Measurements from ENCODE around the gene HECW1.
"Not testable (repeated sequence)": the region's sequence is repeated elsewhere in the genome, so short reads cannot be mapped to it uniquely, and the experiment has no call there.

Gene HECW1

GRCh38 chr7:43590862-43591557 is 478.6 kb downstream of the HECW1 start:
- Mint-ChIP-seq H3K36me3 (ENCODE audit: low read depth) (peaks cover 28% of the 10 kb centered on the region), H3K27ac (peak overlapping the region; percentile 95), H3K4me3 (peak overlapping the region; percentile 45), H3K9me3 (no peaks in the 10 kb centered on the region), H3K4me1 (ENCODE audit: low read depth) (peaks cover 84% of the 10 kb centered on the region), H3K27me3 (no peaks in the 10 kb centered on the region)
- no peak for DNase-seq

- no peak for DNase-seq
- peaks cover 83% of the 10 kb centered on the region for H3K4me1 Mint-ChIP-seq (ENCODE audit: low read depth)
- no peaks in the 10 kb centered on the region for H3K27me3 Mint-ChIP-seq
- peak overlapping the region; percentile 95 for H3K27ac Mint-ChIP-seq
- peak overlapping the region; percentile 45 for H3K4me3 Mint-ChIP-seq
- peaks cover 33% of the 10 kb centered on the region for H3K36me3 Mint-ChIP-seq (ENCODE audit: low read depth)
- no peaks in the 10 kb centered on the region for H3K9me3 Mint-ChIP-seq
These were observed 479.2 kb downstream of the HECW1 start for GRCh38 chr7:43591558-43592180.

- DNase-seq: no peak
- Mint-ChIP-seq H3K4me3 (peak overlapping the region; percentile 45), H3K27ac (peak overlapping the region; percentile 95), H3K9me3 (no peaks in the 10 kb centered on the region), H3K27me3 (no peaks in the 10 kb centered on the region), H3K36me3 (ENCODE audit: low read depth) (peaks cover 36% of the 10 kb centered on the region), H3K4me1 (ENCODE audit: low read depth) (peaks cover 83% of the 10 kb centered on the region)
These were observed 479.9 kb downstream of the HECW1 start for GRCh38 chr7:43592326-43592725.

GRCh38 chr7:43593010-43593409 is 480.6 kb downstream of the HECW1 start:
- Mint-ChIP-seq H3K27ac (peak overlapping the region; percentile 87), H3K9me3 (no peaks in the 10 kb centered on the region), H3K4me1 (ENCODE audit: low read depth) (peaks cover 81% of the 10 kb centered on the region), H3K4me3 (peak overlapping the region; percentile 4), H3K36me3 (ENCODE audit: low read depth) (peaks cover 41% of the 10 kb centered on the region), H3K27me3 (no peaks in the 10 kb centered on the region)
- DNase-seq: no peak

GRCh38 chr7:43594020-43594419 is 481.6 kb downstream of the HECW1 start:
- H3K36me3 Mint-ChIP-seq (ENCODE audit: low read depth): peaks cover 48% of the 10 kb centered on the region
- H3K4me1 Mint-ChIP-seq (ENCODE audit: low read depth): peaks cover 81% of the 10 kb centered on the region
- peak overlapping the region; percentile 87 for H3K27ac Mint-ChIP-seq
- no peaks in the 10 kb centered on the region for H3K9me3 Mint-ChIP-seq
- H3K4me3 Mint-ChIP-seq: peak overlapping the region; percentile 48
- DNase-seq: no peak
- H3K27me3 Mint-ChIP-seq: no peaks in the 10 kb centered on the region

- H3K36me3 Mint-ChIP-seq (ENCODE audit: low read depth): peaks cover 56% of the 10 kb centered on the region
- H3K27ac Mint-ChIP-seq: peak overlapping the region; percentile 15
- not testable (repeated sequence) for H3K27me3 Mint-ChIP-seq, DNase-seq, H3K4me3 Mint-ChIP-seq, H3K9me3 Mint-ChIP-seq
- H3K4me1 Mint-ChIP-seq (ENCODE audit: low read depth): peaks cover 74% of the 10 kb centered on the region
These were observed 484.0 kb downstream of the HECW1 start for GRCh38 chr7:43596426-43596825.

GRCh38 chr7:43600056-43600455 is 487.6 kb downstream of the HECW1 start:
- Mint-ChIP-seq H3K36me3 (ENCODE audit: low read depth) (peaks cover 58% of the 10 kb centered on the region), H3K4me3 (no peak overlapping the region), H3K27me3 (no peaks in the 10 kb centered on the region), H3K27ac (peak overlapping the region; percentile 68), H3K9me3 (no peaks in the 10 kb centered on the region), H3K4me1 (ENCODE audit: low read depth) (peaks cover 49% of the 10 kb centered on the region)
- DNase-seq: no peak

GRCh38 chr7:43602256-43602655 is 489.8 kb downstream of the HECW1 start:
- Mint-ChIP-seq H3K27ac (no peak overlapping the region), H3K9me3 (no peaks in the 10 kb centered on the region), H3K4me1 (ENCODE audit: low read depth) (peaks cover 49% of the 10 kb centered on the region), H3K36me3 (ENCODE audit: low read depth) (peaks cover 51% of the 10 kb centered on the region), H3K4me3 (no peak overlapping the region), H3K27me3 (no peaks in the 10 kb centered on the region)
- no peak for DNase-seq

- no peak for DNase-seq
- Mint-ChIP-seq H3K27ac (peak overlapping the region; percentile 81), H3K4me1 (ENCODE audit: low read depth) (peaks cover 50% of the 10 kb centered on the region), H3K36me3 (ENCODE audit: low read depth) (peaks cover 50% of the 10 kb centered on the region), H3K9me3 (no peaks in the 10 kb centered on the region), H3K27me3 (no peaks in the 10 kb centered on the region), H3K4me3 (no peak overlapping the region)
These were observed 491.8 kb downstream of the HECW1 start for GRCh38 chr7:43604251-43604650.

GRCh38 chr7:43609097-43609496 is 496.6 kb downstream of the HECW1 start:
- DNase-seq: no peak
- no peak overlapping the region for H3K4me3 Mint-ChIP-seq
- peak overlapping the region; percentile 83 for H3K27ac Mint-ChIP-seq
- H3K4me1 Mint-ChIP-seq (ENCODE audit: low read depth): peaks cover 75% of the 10 kb centered on the region
- no peaks in the 10 kb centered on the region for H3K9me3 Mint-ChIP-seq
- H3K36me3 Mint-ChIP-seq (ENCODE audit: low read depth): peaks cover 76% of the 10 kb centered on the region
- H3K27me3 Mint-ChIP-seq: no peaks in the 10 kb centered on the region

GRCh38 chr7:43612128-43612527 is 499.7 kb downstream of the HECW1 start:
- Mint-ChIP-seq H3K36me3 (ENCODE audit: low read depth) (peaks cover 60% of the 10 kb centered on the region), H3K9me3 (no peaks in the 10 kb centered on the region), H3K27ac (peak overlapping the region; percentile 97), H3K27me3 (no peaks in the 10 kb centered on the region), H3K4me1 (ENCODE audit: low read depth) (peaks cover 73% of the 10 kb centered on the region), H3K4me3 (peak overlapping the region; percentile 17)
- DNase-seq: no peak

GRCh38 chr7:43612599-43613589 is 500.4 kb downstream of the HECW1 start:
- Mint-ChIP-seq H3K36me3 (ENCODE audit: low read depth) (peaks cover 56% of the 10 kb centered on the region), H3K27me3 (no peaks in the 10 kb centered on the region), H3K4me1 (ENCODE audit: low read depth) (peaks cover 70% of the 10 kb centered on the region), H3K9me3 (no peaks in the 10 kb centered on the region), H3K27ac (peak overlapping the region; percentile 97), H3K4me3 (peak overlapping the region; percentile 52)
- no peak for DNase-seq
